NCI-H1105 (cell line): ENCODE measurements around the gene LRRC63.

Experiments used
- DNase-seq: peaks from one replicate; lab custom pipeline; 2025; lab: John Stamatoyannopoulos, UW

LRRC63 gene

GRCh38 chr13:46311217-46311616, 99.5 kb downstream of the LRRC63 start:
- no peak for DNase-seq

- no peak for DNase-seq
These were observed 101.3 kb downstream of the LRRC63 start for GRCh38 chr13:46313024-46313423.

- no peak for DNase-seq
These were observed 101.9 kb downstream of the LRRC63 start for GRCh38 chr13:46313432-46314257.

DNA sequence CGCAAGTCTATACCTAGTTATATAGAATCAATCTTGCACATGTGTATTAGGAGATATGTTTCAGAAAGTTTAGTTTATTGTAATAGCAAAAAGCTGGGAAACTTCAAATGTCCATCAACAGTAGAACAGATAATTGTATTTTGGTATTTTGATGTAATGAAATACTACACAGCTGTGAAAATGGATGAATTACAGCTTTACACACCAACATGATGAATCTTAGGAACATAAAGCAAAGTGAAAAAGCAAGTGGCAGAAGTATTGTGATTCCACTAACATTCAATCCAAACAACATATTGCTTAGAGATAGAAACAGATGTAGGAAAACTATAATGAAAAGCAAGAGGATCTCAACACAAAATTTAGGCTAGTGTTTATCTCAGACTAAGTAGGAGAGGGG, 102.9 kb downstream of the LRRC63 start:
- no peak for DNase-seq

DNA sequence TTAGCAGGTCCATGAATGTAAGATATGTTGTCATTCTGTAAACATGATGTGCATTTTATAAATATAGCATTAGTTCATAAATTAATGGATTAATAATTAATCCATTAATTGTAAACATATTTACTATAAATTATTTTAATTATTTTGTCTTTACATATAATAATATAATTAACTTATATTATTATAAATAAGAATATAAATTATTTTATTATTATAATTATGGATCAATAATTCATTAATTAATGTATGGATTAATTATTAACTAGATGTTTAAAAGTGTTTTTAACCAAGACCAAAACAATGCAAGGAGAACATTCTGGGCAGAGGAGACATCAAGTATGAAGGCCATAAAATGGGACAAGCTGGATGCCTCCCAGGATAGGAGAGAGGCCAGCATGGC, 103.3 kb downstream of the LRRC63 start:
- no peak for DNase-seq

DNA sequence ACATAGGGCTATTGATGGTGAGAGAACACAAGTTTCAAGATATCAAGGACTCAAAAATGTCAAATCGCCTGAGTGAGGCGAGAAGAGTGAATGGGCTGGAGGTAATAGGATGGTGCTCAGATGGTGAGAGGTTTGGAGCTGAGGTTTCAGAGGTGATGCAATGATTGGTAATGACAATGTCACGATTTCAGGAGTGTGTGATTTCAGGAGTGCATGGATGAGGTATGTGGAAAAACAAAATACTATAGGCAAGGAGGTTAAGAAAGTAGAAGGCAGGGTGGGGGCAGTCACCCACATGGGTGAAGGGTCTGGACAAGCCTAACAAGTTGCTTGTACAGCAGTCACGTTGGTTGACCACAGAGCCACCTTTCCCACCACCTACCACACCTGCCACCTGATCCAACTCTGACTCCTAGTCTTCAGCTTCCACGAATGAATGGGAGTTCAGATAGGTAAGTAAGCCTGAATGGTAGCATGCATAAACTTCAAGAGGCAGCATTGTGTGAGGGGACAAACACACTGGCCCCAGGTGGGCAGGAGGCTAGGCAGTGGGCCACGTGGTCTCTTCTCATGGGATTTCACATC, 103.9 kb downstream of the LRRC63 start:
- DNase-seq = no peak

- no peak for DNase-seq
These were observed 105.4 kb downstream of the LRRC63 start for GRCh38 chr13:46317120-46317519.

DNA sequence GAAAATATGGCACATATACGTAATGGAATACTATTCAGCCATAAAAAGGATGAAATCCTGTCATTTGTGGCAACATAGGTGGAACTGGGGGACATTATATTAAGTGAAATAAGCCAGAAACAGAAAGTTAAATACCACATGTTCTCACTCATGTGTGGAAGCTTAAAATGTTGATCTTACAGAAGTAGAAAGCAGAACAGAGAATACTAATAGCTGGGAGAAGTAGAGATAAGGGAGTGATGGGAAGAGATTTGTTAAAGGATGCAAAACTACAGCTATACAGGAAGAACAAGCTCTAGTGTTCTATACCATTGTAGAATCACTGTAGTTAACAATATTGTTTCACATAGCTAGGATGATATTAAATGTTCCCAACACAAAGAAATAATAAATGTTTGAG, 107.3 kb downstream of the LRRC63 start:
- no peak for DNase-seq

DNA sequence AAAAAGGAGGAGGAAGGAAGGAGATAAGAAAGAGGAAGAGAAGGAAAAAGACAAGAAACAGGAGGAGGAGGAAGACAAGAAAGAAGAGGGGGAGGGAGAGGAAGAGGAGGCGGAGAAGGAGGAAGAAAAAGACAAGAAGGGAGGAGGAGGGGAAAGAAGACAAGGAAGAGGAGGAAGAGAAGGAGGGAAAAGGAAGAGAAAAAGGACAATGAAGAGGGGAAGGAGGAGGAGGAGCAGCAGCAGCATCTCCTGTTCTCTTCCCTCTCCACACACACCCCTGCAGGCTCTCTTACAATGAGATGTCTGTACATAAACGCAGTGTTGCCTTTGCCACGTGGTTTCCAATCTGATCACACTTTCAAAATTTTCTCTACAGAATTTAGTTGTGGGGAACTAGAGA, 108.7 kb downstream of the LRRC63 start:
- no peak for DNase-seq

GRCh38 chr13:46320821-46321220, 109.1 kb downstream of the LRRC63 start:
- DNase-seq = no peak

GRCh38 chr13:46321494-46322225, 109.9 kb downstream of the LRRC63 start:
- DNase-seq = no peak

DNA sequence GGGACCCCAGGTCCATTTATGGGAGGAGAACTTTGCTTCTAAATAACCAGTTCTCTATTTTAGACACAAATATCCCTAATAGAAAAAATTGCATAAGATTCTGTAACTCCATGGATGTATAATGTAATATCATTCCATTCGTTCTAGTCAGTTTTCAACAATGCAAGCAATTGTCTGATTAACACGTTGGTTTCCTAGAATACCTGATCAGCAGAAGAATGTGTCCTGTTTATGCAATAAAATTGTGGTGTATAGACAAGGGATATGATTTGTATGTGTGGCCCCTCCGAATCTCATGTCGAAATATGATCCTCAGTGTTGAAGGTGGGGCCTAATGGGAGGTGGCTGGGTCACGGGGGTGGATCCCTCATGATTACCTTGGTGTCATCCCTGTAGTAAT, 113.2 kb downstream of the LRRC63 start:
- no peak for DNase-seq
